HG03469 (cell line): ENCODE results near the gene CAPN14.
"Not testable (repeated sequence)": the region's sequence is repeated elsewhere in the genome, so short reads cannot be mapped to it uniquely, and the experiment has no call there.

Experiments
- ATAC-seq: cut with Tn5 transposase; IDR thresholded peaks from one replicate; pipeline ENCODE4 v1.9.1; 2021; ENCODE audit warnings: mild to moderate bottlenecking, moderate library complexity, moderate number of reproducible peaks; ENCODE audit not compliant: unreplicated experiment

Gene CAPN14

GRCh38 chr2:31199206-31199605 is 18.1 kb downstream of the CAPN14 start:
- no peak for ATAC-seq

DNA sequence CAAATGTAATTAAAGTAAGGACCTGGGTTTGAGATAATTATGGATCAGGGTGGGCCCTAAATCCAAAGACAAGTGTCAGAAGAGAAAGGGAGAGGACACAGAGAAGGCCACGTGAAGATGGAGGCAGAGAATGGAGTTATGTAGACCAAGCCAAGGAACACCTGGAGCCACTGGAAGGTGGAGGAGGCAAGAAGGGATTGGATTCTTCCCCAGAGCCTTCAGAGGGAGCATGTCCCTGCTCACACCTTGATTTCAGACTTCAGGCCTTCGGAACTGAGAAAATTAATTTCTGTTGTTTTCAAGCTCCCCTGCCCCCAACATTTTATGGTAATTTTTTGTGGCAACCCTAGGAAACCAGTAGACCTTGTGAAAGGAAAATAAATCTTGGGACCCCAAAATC is 19.6 kb downstream of the CAPN14 start:
- ATAC-seq, result no peak

GRCh38 chr2:31197166-31197565 is 20.1 kb downstream of the CAPN14 start:
- no peak for ATAC-seq

DNA sequence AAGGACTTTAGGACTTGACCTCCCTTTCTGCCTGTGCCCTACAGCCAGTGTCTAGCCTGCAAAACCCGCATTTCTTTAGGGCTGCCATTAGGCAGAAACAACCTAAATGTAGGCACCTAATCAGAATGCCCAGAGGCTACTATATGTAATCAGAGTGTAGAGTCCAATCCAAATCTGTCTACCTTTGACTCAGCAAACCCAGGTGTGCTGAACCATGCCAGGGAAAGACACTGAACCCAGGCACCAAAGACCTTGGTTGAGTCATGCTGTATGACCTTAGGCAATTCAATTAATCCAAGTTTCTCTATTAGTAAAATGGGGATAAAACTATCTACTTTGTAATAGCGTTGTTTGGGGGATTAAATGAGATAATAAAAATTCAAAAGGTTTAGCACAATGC is 20.7 kb downstream of the CAPN14 start:
- no peak for ATAC-seq

GRCh38 chr2:31193806-31194205 is 23.5 kb downstream of the CAPN14 start:
- ATAC-seq, result no peak

- ATAC-seq, result no peak
These were observed 24.4 kb downstream of the CAPN14 start for GRCh38 chr2:31192851-31193392.

GRCh38 chr2:31192396-31192795 is 24.9 kb downstream of the CAPN14 start:
- ATAC-seq, result no peak

DNA sequence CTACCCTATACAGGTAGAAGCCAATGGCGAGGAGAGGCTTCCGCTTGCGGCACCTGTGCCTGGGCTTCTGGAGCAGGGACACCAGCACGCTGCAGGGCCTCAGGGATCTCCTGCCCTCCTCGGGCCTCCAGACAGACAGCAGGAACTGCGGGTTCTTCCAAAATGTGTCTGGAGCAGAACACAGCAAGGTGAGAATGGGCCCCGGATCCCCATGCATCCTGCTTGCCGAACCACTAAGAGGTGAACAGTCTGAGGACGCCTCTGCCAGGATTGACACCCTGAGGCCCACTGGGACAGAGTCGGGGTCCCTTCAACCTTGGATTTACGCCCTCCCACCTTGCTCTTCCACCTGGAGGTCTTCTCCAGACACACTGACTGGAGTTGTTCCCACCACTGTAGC is 25.4 kb downstream of the CAPN14 start:
- no peak for ATAC-seq

DNA sequence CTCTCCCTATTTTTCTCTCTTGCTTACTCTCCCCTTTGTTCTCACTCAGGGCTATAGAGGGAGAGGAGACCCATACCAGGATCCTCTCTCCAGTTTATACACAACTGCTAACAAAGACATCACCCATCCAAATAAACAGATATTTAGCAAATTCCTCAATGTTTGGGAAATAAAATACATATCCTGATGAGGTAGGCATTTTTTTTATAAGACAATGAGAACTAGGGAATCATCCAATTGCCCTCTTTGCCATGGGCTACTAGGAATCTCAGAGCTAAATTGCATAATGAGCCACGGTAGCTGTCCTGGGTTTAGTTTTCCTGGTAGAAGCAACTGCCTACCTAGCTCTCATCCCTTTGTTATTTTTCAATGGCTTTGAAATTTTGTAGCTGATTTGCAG is 27.1 kb downstream of the CAPN14 start:
- ATAC-seq, result no peak

DNA sequence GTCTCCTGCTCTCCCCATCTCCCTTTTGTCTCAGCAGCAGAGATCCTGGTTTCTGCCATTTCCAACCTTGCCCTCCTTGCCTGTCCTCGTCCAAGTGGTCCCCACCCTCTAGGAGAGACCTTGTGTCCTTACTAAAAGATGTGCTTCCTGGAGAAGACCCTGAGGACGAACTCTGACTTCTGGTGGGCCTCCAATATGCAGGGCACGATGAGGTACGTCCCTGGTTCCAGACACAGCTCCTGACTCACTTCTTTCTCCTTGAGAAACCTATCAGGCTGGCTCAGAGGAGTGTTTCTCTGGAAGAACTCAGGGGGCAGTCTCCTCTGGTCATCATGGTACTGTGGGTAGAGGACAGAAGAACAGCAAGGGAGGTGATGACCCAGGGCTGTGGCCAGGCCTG is 28.2 kb downstream of the CAPN14 start:
- ATAC-seq, result no peak

DNA sequence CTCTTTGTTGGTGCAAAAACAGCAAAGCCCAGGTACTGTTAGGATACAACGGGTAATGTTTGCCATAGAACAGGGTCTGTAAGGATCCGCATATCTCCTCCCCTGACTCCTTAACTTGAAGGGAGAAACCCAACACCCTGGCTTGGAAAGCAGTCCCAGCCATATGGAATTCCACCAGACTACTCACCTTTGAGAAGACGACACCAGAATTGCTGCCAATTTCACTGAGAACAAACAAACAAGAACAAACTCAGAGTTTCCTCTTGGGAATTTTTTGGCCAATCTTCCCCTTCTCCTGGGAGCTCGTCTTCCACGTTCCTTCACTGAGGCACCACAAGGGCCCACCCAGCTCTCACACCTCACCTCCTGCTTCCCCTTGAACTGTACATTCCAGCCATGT is 29.2 kb downstream of the CAPN14 start:
- ATAC-seq, result no peak

DNA sequence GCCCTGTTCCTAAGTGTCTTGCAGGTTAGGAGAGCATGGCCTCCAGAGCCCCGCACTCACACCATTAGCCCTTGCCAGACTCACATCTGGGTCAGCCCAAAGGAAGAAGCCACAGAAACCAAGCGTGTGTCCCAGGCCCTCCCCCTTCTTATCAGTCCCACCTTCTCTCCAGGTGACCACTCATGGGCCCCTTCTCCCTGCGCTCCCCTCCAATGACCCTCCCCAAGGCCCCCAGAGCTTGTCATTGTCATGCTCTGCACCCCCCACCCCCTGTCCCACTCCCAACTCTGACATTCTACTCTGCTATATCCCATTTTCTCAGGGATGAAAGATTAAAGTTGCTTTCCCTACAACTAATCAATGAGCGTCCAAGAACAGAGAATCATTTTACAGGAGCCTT is 30.1 kb downstream of the CAPN14 start:
- no peak for ATAC-seq

GRCh38 chr2:31183973-31184372 is 33.3 kb downstream of the CAPN14 start:
- ATAC-seq, result not testable (repeated sequence)

DNA sequence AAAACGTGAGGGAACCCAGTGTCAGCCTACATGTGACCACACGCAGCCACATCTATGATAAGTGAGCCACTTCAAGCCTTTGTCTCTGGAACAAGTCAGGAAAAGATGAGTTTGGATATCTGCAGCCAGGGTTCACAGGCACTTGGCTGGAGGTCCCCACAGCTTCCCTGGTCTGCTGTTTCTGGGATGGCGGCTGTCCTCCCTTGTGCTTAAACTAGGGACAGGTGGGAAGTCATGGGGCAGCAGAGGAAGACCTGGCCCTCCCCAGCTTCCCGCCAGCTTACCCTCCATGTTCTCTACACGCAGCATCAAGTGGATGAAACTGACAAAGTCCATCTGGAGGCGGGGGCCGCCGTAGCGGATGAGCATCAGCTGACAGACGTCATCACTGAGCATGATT is 40.6 kb downstream of the CAPN14 start:
- ATAC-seq, result no peak

GRCh38 chr2:31171142-31171541 is 46.2 kb downstream of the CAPN14 start:
- no peak for ATAC-seq

GRCh38 chr2:31170071-31170698 is 47.1 kb downstream of the CAPN14 start:
- no peak for ATAC-seq

GRCh38 chr2:31168291-31168690 is 49.0 kb downstream of the CAPN14 start:
- no peak for ATAC-seq

DNA sequence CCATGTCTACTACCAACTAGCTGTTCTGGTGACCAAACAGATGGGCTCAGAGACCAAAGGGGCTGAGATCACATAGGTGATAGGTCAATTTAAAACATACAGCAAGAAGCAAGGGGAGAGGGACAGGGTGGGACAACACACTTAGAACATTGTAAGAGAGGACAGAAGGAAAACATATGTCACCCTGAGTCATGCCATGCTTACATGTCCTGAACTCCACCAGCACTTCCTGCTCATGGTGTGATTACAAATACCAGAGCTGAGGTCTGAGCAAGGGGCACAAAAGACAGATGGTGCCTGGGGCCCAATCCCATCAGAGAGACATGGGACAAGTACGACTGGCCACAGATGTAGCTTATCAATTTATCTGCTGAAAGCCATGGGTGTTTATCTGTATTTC is 50.4 kb downstream of the CAPN14 start:
- ATAC-seq, result no peak

GRCh38 chr2:31163011-31163539 is 54.2 kb downstream of the CAPN14 start:
- no peak for ATAC-seq

- ATAC-seq, result no peak
These were observed 55.7 kb downstream of the CAPN14 start for GRCh38 chr2:31161637-31162036.

- ATAC-seq, result no peak
These were observed 65.8 kb downstream of the CAPN14 start for GRCh38 chr2:31151501-31151900.

DNA sequence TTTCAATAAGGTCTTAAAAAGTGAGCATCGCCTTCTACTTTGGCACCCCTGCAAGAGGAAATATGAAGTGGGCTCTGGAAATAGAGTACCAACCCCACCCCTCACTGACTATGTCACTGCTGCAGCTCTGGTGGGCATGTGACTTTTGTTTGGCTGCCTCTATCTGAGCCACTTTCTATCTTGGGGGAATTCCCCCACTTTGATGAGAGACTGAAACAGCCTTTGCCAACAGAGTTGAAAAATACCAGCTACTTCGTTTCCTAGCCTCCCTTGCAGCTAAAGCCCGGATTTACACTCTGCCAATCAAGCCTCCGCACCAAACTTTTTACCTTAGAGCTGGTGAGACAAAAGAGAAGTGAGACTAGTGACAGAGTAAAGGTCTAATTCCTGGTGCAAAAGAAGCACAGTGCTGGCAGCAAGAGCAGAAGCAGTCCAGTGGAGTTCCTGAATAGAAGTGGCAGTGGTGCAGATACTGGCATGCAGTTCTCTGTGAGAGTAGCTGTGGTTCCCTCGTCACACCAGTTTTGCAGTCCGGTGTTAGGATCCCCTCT is 67.1 kb downstream of the CAPN14 start:
- no peak for ATAC-seq

DNA sequence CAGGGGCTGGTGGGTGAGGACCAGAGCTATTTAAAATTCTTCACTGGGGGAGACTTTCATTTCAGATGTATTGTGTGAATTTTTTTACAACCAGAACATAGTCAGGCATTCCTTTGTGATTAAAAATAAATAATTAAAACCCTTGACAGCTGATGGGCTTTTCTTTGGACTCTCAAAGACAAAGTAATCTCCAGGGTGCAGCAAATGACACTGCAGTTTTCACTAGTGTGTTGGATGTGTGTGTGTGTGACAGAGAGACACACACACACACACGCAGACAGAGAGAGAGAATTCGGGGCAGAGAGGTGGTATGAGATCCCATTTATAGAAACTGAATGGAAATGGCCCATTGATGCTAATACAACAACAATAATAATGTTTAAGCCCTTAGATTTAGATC is 68.8 kb downstream of the CAPN14 start:
- no peak for ATAC-seq
